Stimulated activated memory B cell treated with anti-CD40 and anti-IgM and Interleukin-4, amounts not matched to agents 10 μg/mL and 1 μg/mL and 100 μg/mL, for 72 hours (primary cell): ENCODE measurements around the gene NKAIN2.
"Not testable (repeated sequence)": the region's sequence is repeated elsewhere in the genome, so short reads cannot be mapped to it uniquely, and the experiment has no call there.

ENCODE experiments used
- ATAC-seq: fragments of 150-1000 bp; cut with Tn5 transposase; 2 replicates; pipeline ENCODE4 v1.10.0; 2021
- H3K27ac Mint-ChIP-seq: one replicate; pipeline ENCODE4 v1.8.0; 2022; ENCODE audit warnings: mild to moderate bottlenecking, mixed read lengths
- H3K27me3 Mint-ChIP-seq: one replicate; pipeline ENCODE4 v1.8.0; 2022; ENCODE audit warnings: mixed read lengths
- H3K36me3 Mint-ChIP-seq: one replicate; pipeline ENCODE4 v1.8.0; 2022; ENCODE audit warnings: mixed read lengths
- H3K4me1 Mint-ChIP-seq: one replicate; pipeline ENCODE4 v1.8.0; 2022; ENCODE audit warnings: mixed read lengths
- H3K4me3 Mint-ChIP-seq: one replicate; pipeline ENCODE4 v1.8.0; 2022; ENCODE audit warnings: mild to moderate bottlenecking, moderate library complexity, mixed read lengths
- H3K9me3 Mint-ChIP-seq: one replicate; pipeline ENCODE4 v1.8.0; 2022; ENCODE audit warnings: mixed read lengths

Gene NKAIN2

GRCh38 chr6:124463271-124463670, 659.6 kb downstream of the NKAIN2 start:
- Mint-ChIP-seq H3K36me3 (no peaks in the 10 kb centered on the region), H3K27me3 (no peaks in the 10 kb centered on the region), H3K9me3 (peaks cover 6% of the 10 kb centered on the region), H3K27ac (no peak overlapping the region), H3K4me1 (no peaks in the 10 kb centered on the region), H3K4me3 (no peak overlapping the region)
- ATAC-seq: no peak

GRCh38 chr6:124464600-124464999, 660.9 kb downstream of the NKAIN2 start:
- not testable (repeated sequence) for H3K4me3 Mint-ChIP-seq, H3K9me3 Mint-ChIP-seq, H3K27me3 Mint-ChIP-seq, ATAC-seq, H3K27ac Mint-ChIP-seq, H3K36me3 Mint-ChIP-seq, H3K4me1 Mint-ChIP-seq

GRCh38 chr6:124466949-124467348, 663.3 kb downstream of the NKAIN2 start:
- H3K36me3 Mint-ChIP-seq: no peaks in the 10 kb centered on the region
- ATAC-seq: no peak
- H3K27me3 Mint-ChIP-seq: no peaks in the 10 kb centered on the region
- H3K4me3 Mint-ChIP-seq: no peak overlapping the region
- H3K4me1 Mint-ChIP-seq: no peaks in the 10 kb centered on the region
- no peak overlapping the region for H3K27ac Mint-ChIP-seq
- H3K9me3 Mint-ChIP-seq: peaks cover 6% of the 10 kb centered on the region

GRCh38 chr6:124467366-124467765, 663.7 kb downstream of the NKAIN2 start:
- peaks cover 7% of the 10 kb centered on the region for H3K9me3 Mint-ChIP-seq
- H3K4me3 Mint-ChIP-seq: no peak overlapping the region
- H3K27me3 Mint-ChIP-seq: no peaks in the 10 kb centered on the region
- no peak for ATAC-seq
- no peak overlapping the region for H3K27ac Mint-ChIP-seq
- H3K36me3 Mint-ChIP-seq: no peaks in the 10 kb centered on the region
- H3K4me1 Mint-ChIP-seq: no peaks in the 10 kb centered on the region

GRCh38 chr6:124470803-124471202, 667.1 kb downstream of the NKAIN2 start:
- Mint-ChIP-seq H3K4me3 (no peak overlapping the region), H3K27ac (no peak overlapping the region), H3K36me3 (no peaks in the 10 kb centered on the region), H3K27me3 (no peaks in the 10 kb centered on the region), H3K9me3 (peaks cover 4% of the 10 kb centered on the region), H3K4me1 (no peaks in the 10 kb centered on the region)
- ATAC-seq: no peak

- Mint-ChIP-seq H3K4me1 (no peaks in the 10 kb centered on the region), H3K4me3 (no peak overlapping the region), H3K9me3 (peaks cover 12% of the 10 kb centered on the region), H3K27ac (no peak overlapping the region), H3K27me3 (no peaks in the 10 kb centered on the region), H3K36me3 (no peaks in the 10 kb centered on the region)
- ATAC-seq: no peak
Observed at GRCh38 chr6:124475176-124475575, 671.5 kb downstream of the NKAIN2 start.

GRCh38 chr6:124478906-124479305, 675.2 kb downstream of the NKAIN2 start:
- no peak for ATAC-seq
- Mint-ChIP-seq H3K36me3 (no peaks in the 10 kb centered on the region), H3K4me1 (no peaks in the 10 kb centered on the region), H3K9me3 (peaks cover 9% of the 10 kb centered on the region), H3K4me3 (no peak overlapping the region), H3K27me3 (no peaks in the 10 kb centered on the region), H3K27ac (no peak overlapping the region)

- H3K36me3 Mint-ChIP-seq: no peaks in the 10 kb centered on the region
- H3K27me3 Mint-ChIP-seq: no peaks in the 10 kb centered on the region
- H3K9me3 Mint-ChIP-seq: peaks cover 9% of the 10 kb centered on the region
- no peaks in the 10 kb centered on the region for H3K4me1 Mint-ChIP-seq
- ATAC-seq: no peak
- H3K4me3 Mint-ChIP-seq: no peak overlapping the region
- H3K27ac Mint-ChIP-seq: no peak overlapping the region
Observed at GRCh38 chr6:124479991-124480430, 676.3 kb downstream of the NKAIN2 start.

- Mint-ChIP-seq H3K27me3 (no peaks in the 10 kb centered on the region), H3K4me1 (no peaks in the 10 kb centered on the region), H3K9me3 (peaks cover 6% of the 10 kb centered on the region), H3K4me3 (no peak overlapping the region), H3K27ac (no peak overlapping the region), H3K36me3 (no peaks in the 10 kb centered on the region)
- no peak for ATAC-seq
Observed at GRCh38 chr6:124482071-124482491, 678.4 kb downstream of the NKAIN2 start.

- no peaks in the 10 kb centered on the region for H3K9me3 Mint-ChIP-seq
- ATAC-seq: no peak
- no peaks in the 10 kb centered on the region for H3K4me1 Mint-ChIP-seq
- H3K27ac Mint-ChIP-seq: no peak overlapping the region
- no peaks in the 10 kb centered on the region for H3K27me3 Mint-ChIP-seq
- no peak overlapping the region for H3K4me3 Mint-ChIP-seq
- H3K36me3 Mint-ChIP-seq: no peaks in the 10 kb centered on the region
Observed at GRCh38 chr6:124487623-124488431, 684.2 kb downstream of the NKAIN2 start.

GRCh38 chr6:124490122-124490521, 686.5 kb downstream of the NKAIN2 start:
- ATAC-seq: no peak
- no peaks in the 10 kb centered on the region for H3K27me3 Mint-ChIP-seq
- H3K36me3 Mint-ChIP-seq: no peaks in the 10 kb centered on the region
- H3K4me1 Mint-ChIP-seq: no peaks in the 10 kb centered on the region
- H3K9me3 Mint-ChIP-seq: peaks cover 2% of the 10 kb centered on the region
- no peak overlapping the region for H3K4me3 Mint-ChIP-seq
- no peak overlapping the region for H3K27ac Mint-ChIP-seq

- H3K27ac Mint-ChIP-seq: no peak overlapping the region
- H3K4me3 Mint-ChIP-seq: no peak overlapping the region
- H3K4me1 Mint-ChIP-seq: no peaks in the 10 kb centered on the region
- H3K9me3 Mint-ChIP-seq: peaks cover 2% of the 10 kb centered on the region
- H3K36me3 Mint-ChIP-seq: no peaks in the 10 kb centered on the region
- ATAC-seq: no peak
- H3K27me3 Mint-ChIP-seq: no peaks in the 10 kb centered on the region
Observed at GRCh38 chr6:124493259-124493658, 689.6 kb downstream of the NKAIN2 start.

GRCh38 chr6:124494956-124495664, 691.4 kb downstream of the NKAIN2 start:
- H3K36me3 Mint-ChIP-seq: no peaks in the 10 kb centered on the region
- H3K27ac Mint-ChIP-seq: no peak overlapping the region
- no peaks in the 10 kb centered on the region for H3K4me1 Mint-ChIP-seq
- no peak overlapping the region for H3K4me3 Mint-ChIP-seq
- H3K27me3 Mint-ChIP-seq: no peaks in the 10 kb centered on the region
- no peak for ATAC-seq
- peaks cover 2% of the 10 kb centered on the region for H3K9me3 Mint-ChIP-seq

GRCh38 chr6:124495665-124496190, 692.1 kb downstream of the NKAIN2 start:
- Mint-ChIP-seq H3K27me3 (no peaks in the 10 kb centered on the region), H3K27ac (no peak overlapping the region), H3K9me3 (peaks cover 2% of the 10 kb centered on the region), H3K4me3 (no peak overlapping the region), H3K4me1 (no peaks in the 10 kb centered on the region), H3K36me3 (no peaks in the 10 kb centered on the region)
- no peak for ATAC-seq

GRCh38 chr6:124496334-124496733, 692.7 kb downstream of the NKAIN2 start:
- no peak overlapping the region for H3K27ac Mint-ChIP-seq
- no peak for ATAC-seq
- no peaks in the 10 kb centered on the region for H3K27me3 Mint-ChIP-seq
- no peaks in the 10 kb centered on the region for H3K4me1 Mint-ChIP-seq
- H3K36me3 Mint-ChIP-seq: no peaks in the 10 kb centered on the region
- H3K9me3 Mint-ChIP-seq: peaks cover 2% of the 10 kb centered on the region
- no peak overlapping the region for H3K4me3 Mint-ChIP-seq

- Mint-ChIP-seq H3K36me3 (no peaks in the 10 kb centered on the region), H3K27ac (no peak overlapping the region), H3K4me3 (no peak overlapping the region), H3K4me1 (no peaks in the 10 kb centered on the region), H3K27me3 (no peaks in the 10 kb centered on the region), H3K9me3 (peaks cover 9% of the 10 kb centered on the region)
- ATAC-seq: no peak
Observed at GRCh38 chr6:124512431-124512830, 708.8 kb downstream of the NKAIN2 start.
